IMR-90 (cell line): ENCODE measurements around the gene ERC2. TPM values are rescaled to one million over a fixed set of nuclear protein-coding genes. Genes with fewer than 3 reads are reported as not detected.
"Not testable (repeated sequence)": the region's sequence is repeated elsewhere in the genome, so short reads cannot be mapped to it uniquely, and the experiment has no call there.

Experiments
- ATAC-seq: fragments of 200-7000 bp; cut with Tn5 transposase; 2 replicates; pipeline ENCODE4 v1.9.1; 2020; ENCODE audit warnings: low read depth, mild to moderate bottlenecking, moderate library complexity
- BruUV-seq: library from RNA; stranded (reverse); fragments of 400-500 nt; replicated peaks from 2 replicates; lab custom pipeline; 2021; lab: Mats Ljungman, UMichigan
- CTCF ChIA-PET: fragments of 300-600 bp; formaldehyde crosslinking; extraction: SDS; loops from one replicate; lab custom pipeline; 2021; ENCODE audit warnings: antibody characterized with exemption; lab: Yijun Ruan, JAX
- POLR2A ChIA-PET: fragments of 300-600 bp; sonication (Branson Sonifier 250); formaldehyde crosslinking; loops from one replicate; lab custom pipeline; 2022; ENCODE audit warnings: antibody characterized with exemption; ENCODE audit not compliant: unreplicated experiment; lab: Charles Lee
- DNase-seq: peaks from one replicate; pipeline ENCODE4 v3.0.0; 2013
- H2AFZ ChIP-seq: replicated peaks from 2 replicates; pipeline ENCODE3; 2013; ENCODE audit warnings: low read length, mild to moderate bottlenecking; ENCODE audit not compliant: poor library complexity
- H2AK5ac ChIP-seq: 2 replicates; pipeline ENCODE4 v1.6.1; 2013; ENCODE audit warnings: low read depth, low read length, inconsistent platforms
- H2AK9ac ChIP-seq: replicated peaks from 2 replicates; pipeline ENCODE3; 2013; ENCODE audit warnings: mild to moderate bottlenecking, low read depth, low read length, moderate library complexity; ENCODE audit not compliant: poor library complexity
- H2BK120ac ChIP-seq: 2 replicates; pipeline ENCODE4 v1.6.1; 2013; ENCODE audit warnings: low read depth, low read length, inconsistent platforms
- H2BK15ac ChIP-seq: 3 replicates; pipeline ENCODE4 v1.6.1; 2013; ENCODE audit warnings: low read depth, low read length, inconsistent platforms
- H2BK20ac ChIP-seq: 2 replicates; pipeline ENCODE4 v1.6.1; 2013; ENCODE audit warnings: low read depth, mild to moderate bottlenecking, inconsistent platforms, low read length, moderate library complexity
- H2BK5ac ChIP-seq: 2 replicates; pipeline ENCODE4 v1.6.1; 2013; ENCODE audit warnings: mild to moderate bottlenecking, low read depth, low read length, inconsistent platforms; ENCODE audit not compliant: poor library complexity, severe bottlenecking
- H3K14ac ChIP-seq: replicated peaks from 2 replicates; pipeline ENCODE4 v1.6.1; 2013; ENCODE audit warnings: low read depth, low read length, inconsistent platforms
- H3K18ac ChIP-seq: 2 replicates; pipeline ENCODE4 v1.6.1; 2013; ENCODE audit warnings: low read depth, low read length, control low read depth
- H3K23ac ChIP-seq: 2 replicates; pipeline ENCODE4 v1.6.1; 2013; ENCODE audit warnings: low read depth, low read length, inconsistent platforms
- H3K27ac ChIP-seq: 2 replicates; pipeline ENCODE4 v1.5.1; 2013; ENCODE audit warnings: mild to moderate bottlenecking, control low read depth, low read length; ENCODE audit not compliant: insufficient read depth
- H3K27me3 ChIP-seq: 2 replicates; pipeline ENCODE4 v1.6.1; 2013; ENCODE audit warnings: low read length; ENCODE audit not compliant: control insufficient read depth, insufficient read depth
- H3K36me3 ChIP-seq: 2 replicates; pipeline ENCODE4 v1.6.1; 2013; ENCODE audit warnings: low read length, mixed read lengths; ENCODE audit not compliant: control insufficient read depth, insufficient read depth
- H3K4ac ChIP-seq: 2 replicates; pipeline ENCODE4 v1.6.1; 2013; ENCODE audit warnings: low read depth, low read length, inconsistent platforms
- H3K4me1 ChIP-seq: 2 replicates; pipeline ENCODE4 v1.6.1; 2013; ENCODE audit warnings: low read length, mixed read lengths; ENCODE audit not compliant: control insufficient read depth, insufficient read depth
- H3K4me2 ChIP-seq: 2 replicates; pipeline ENCODE4 v1.6.1; 2013; ENCODE audit warnings: low read depth, mild to moderate bottlenecking, control low read depth, low read length, moderate library complexity
- H3K4me3 ChIP-seq: 2 replicates; pipeline ENCODE4 v1.5.1; 2013; ENCODE audit warnings: low read depth, mild to moderate bottlenecking, control low read depth, low read length, moderate library complexity; ENCODE audit not compliant: insufficient read depth
- H3K56ac ChIP-seq: 2 replicates; pipeline ENCODE4 v1.6.1; 2013; ENCODE audit warnings: low read length, inconsistent platforms; ENCODE audit not compliant: insufficient read depth; ENCODE audit errors: extremely low read depth
- H3K79me1 ChIP-seq, 2 experiments: 2 replicates each; pipeline ENCODE4 v1.6.1; 2013; ENCODE audit warnings: low read length in 2 of 2, inconsistent platforms in 1 of 2, low read depth in 1 of 2
- H3K9ac ChIP-seq: 2 replicates; pipeline ENCODE4 v1.6.1; 2013; ENCODE audit warnings: low read depth, low read length, control low read depth
- H3K9me1 ChIP-seq: 2 replicates; pipeline ENCODE4 v1.6.1; 2013; ENCODE audit warnings: low read length, inconsistent platforms; ENCODE audit not compliant: insufficient read depth
- H3K9me3 ChIP-seq: 2 replicates; pipeline ENCODE4 v1.6.1; 2013; ENCODE audit warnings: low read length; ENCODE audit not compliant: control insufficient read depth, insufficient read depth
- H4K20me1 ChIP-seq: 2 replicates; pipeline ENCODE4 v1.6.1; 2013; ENCODE audit warnings: low read length, inconsistent platforms; ENCODE audit not compliant: insufficient read depth
- H4K5ac ChIP-seq: 2 replicates; pipeline ENCODE4 v1.6.1; 2013; ENCODE audit warnings: mild to moderate bottlenecking, low read depth, low read length, control low read depth
- H4K8ac ChIP-seq, 2 experiments: 2 replicates each; pipeline ENCODE4 v1.6.1; 2013; ENCODE audit warnings: low read depth in 2 of 2, low read length in 2 of 2, control low read depth in 1 of 2, inconsistent platforms in 1 of 2
- H4K91ac ChIP-seq: 2 replicates; pipeline ENCODE4 v1.6.1; 2013; ENCODE audit warnings: low read depth, low read length, inconsistent platforms; ENCODE audit not compliant: insufficient read depth
- FOS ChIP-seq: fragments of 150-350 bp; IDR thresholded peaks from 2 replicates; pipeline ENCODE4 v1.6.1; 2016; ENCODE audit warnings: low read depth, low read length
- MAFK ChIP-seq: IDR thresholded peaks from 2 replicates; pipeline ENCODE4 v1.6.1; 2012; ENCODE audit warnings: low read depth, low read length, improper control_type of control experiment
- MXI1 ChIP-seq: IDR thresholded peaks from 2 replicates; pipeline ENCODE4 v1.6.1; 2012; ENCODE audit warnings: low read depth, mild to moderate bottlenecking, low read length, moderate library complexity, borderline replicate concordance
- RAD21 ChIP-seq: IDR thresholded peaks from 2 replicates; pipeline ENCODE4 v1.6.1; 2012; ENCODE audit warnings: low read length, improper control_type of control experiment
- RCOR1 ChIP-seq: IDR thresholded peaks from 2 replicates; pipeline ENCODE4 v1.6.1; 2012; ENCODE audit warnings: mild to moderate bottlenecking, low read length, improper control_type of control experiment; ENCODE audit not compliant: insufficient replicate concordance
- WGBS, 2 experiments: methylation state at CpG; one replicate each; pipeline versions ENCODE4 v1.1.5 to v1.1.7; 2013; ENCODE audit warnings: missing lambda C conversion rate in 2 of 2; ENCODE audit not compliant: insufficient read length in 1 of 2; ENCODE audit errors: extremely low coverage in 2 of 2; 5-methylcytosine and 5-hydroxymethylcytosine counted together
- dilution Hi-C: fragments of 300-500 bp; cut with HindIII; formaldehyde crosslinking; loops from one replicate; pipeline ENCODE4 v1.14.3; 2018; ENCODE audit warnings: low sequenced_read_pairs; ENCODE audit not compliant: unreplicated experiment
- in situ Hi-C: fragments of 300-500 bp; cut with MboI; formaldehyde crosslinking; loops from 3 replicates; pipeline ENCODE4 v1.14.3; 2019; ENCODE audit warnings: low sequenced_read_pairs, inconsistent platforms, mixed read lengths
- intact Hi-C: fragments of 100-400 bp; cut with micrococcal nuclease; formaldehyde crosslinking; loops from 2 replicates; pipeline ENCODE4 v1.10.0; 2022
- polyA plus RNA-seq, 3 experiments: library from polyadenylated mRNA; depleted of rRNA; stranded (reverse); fragments of >200 nt; gene quantifications; 2 replicates each; pipeline ENCODE4 v1.2.3, GENCODE V29; 2012; ENCODE audit warnings: low replicate concordance in 1 of 3
- total RNA-seq: library from RNA; depleted of rRNA; stranded (reverse); fragments of >200 nt; gene quantifications from 2 replicates; pipeline ENCODE4 v1.2.3, GENCODE V29; 2012
- TF ChIP-seq, protein P1 (sequence below): conservative IDR thresholded peaks from 2 replicates; pipeline ENCODE4 v1.5.1; 2012; ENCODE audit warnings: mild to moderate bottlenecking, low read depth, low read length, improper control_type of control experiment

Gene ERC2
- total and polyA plus RNA-seq, 2 of the 4 experiments (the other 2 are of a cell fraction) = 0.17 to 0.18 TPM

DNA sequence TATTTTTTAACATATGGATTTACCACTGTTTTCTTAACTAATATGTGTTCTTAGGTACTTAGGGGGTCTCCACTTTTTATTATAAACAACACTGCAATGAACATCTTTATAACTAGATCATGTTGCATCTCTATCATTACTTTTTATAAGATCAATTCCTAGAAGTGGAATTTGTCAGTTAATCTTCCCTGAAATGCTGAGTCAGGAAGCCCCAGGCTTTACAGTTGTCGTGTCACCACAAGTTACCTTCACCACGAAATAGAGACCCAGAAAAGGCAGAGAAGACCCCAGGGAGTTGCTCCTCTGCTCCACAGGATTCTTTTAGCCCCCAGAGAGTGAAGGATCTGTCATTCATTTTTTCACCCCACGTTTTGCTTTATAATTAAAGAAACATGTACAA lies 34.5 kb upstream of the ERC2 start:
- no peak overlapping the region for H2BK5ac ChIP-seq
- no peaks in the 10 kb centered on the region for H3K9me3 ChIP-seq
- WGBS, 2 experiments = no CpG with 5 or more reads among the region's 3 CpGs
- no peak for DNase-seq
- no peak overlapping the region for H3K14ac ChIP-seq
- H3K4ac ChIP-seq = no peak overlapping the region
- no peak overlapping the region for H3K4me2 ChIP-seq
- no peaks in the 10 kb centered on the region for H3K79me1 ChIP-seq
- no peak overlapping the region for H3K27ac ChIP-seq
- H4K8ac ChIP-seq = no peak overlapping the region
- H4K20me1 ChIP-seq = no peaks in the 10 kb centered on the region
- no peaks in the 10 kb centered on the region for H3K27me3 ChIP-seq
- no peak overlapping the region for H2BK15ac ChIP-seq
- dilution Hi-C loops (no loop called here), in situ Hi-C loops (no loop called here), intact Hi-C loops (no loop called here)
- no peaks in the 10 kb centered on the region for H3K9me1 ChIP-seq
- H3K18ac ChIP-seq = no peak overlapping the region
- no peak overlapping the region for H2BK20ac ChIP-seq
- no peak overlapping the region for H3K4me3 ChIP-seq
- H4K5ac ChIP-seq = no peak overlapping the region
- no TSS peak for BruUV-seq
- H2AK5ac ChIP-seq = no peak overlapping the region
- H2AK9ac ChIP-seq = no peak overlapping the region
- ChIA-PET CTCF (no interaction called here), POLR2A (no interaction called here)
- H2BK120ac ChIP-seq = no peak overlapping the region
- no peak overlapping the region for H4K91ac ChIP-seq
- no peak overlapping the region for H2AFZ ChIP-seq
- H3K9ac ChIP-seq = no peak overlapping the region
- H3K4me1 ChIP-seq = no peaks in the 10 kb centered on the region
- no peak for ATAC-seq
- H3K56ac ChIP-seq = no peak overlapping the region
- no peak overlapping the region for H3K23ac ChIP-seq
- peak; percentile 63 for TF ChIP-seq MAFK
- TF ChIP-seq, protein P1, sequence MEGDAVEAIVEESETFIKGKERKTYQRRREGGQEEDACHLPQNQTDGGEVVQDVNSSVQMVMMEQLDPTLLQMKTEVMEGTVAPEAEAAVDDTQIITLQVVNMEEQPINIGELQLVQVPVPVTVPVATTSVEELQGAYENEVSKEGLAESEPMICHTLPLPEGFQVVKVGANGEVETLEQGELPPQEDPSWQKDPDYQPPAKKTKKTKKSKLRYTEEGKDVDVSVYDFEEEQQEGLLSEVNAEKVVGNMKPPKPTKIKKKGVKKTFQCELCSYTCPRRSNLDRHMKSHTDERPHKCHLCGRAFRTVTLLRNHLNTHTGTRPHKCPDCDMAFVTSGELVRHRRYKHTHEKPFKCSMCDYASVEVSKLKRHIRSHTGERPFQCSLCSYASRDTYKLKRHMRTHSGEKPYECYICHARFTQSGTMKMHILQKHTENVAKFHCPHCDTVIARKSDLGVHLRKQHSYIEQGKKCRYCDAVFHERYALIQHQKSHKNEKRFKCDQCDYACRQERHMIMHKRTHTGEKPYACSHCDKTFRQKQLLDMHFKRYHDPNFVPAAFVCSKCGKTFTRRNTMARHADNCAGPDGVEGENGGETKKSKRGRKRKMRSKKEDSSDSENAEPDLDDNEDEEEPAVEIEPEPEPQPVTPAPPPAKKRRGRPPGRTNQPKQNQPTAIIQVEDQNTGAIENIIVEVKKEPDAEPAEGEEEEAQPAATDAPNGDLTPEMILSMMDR = no peak
- no peak for TF ChIP-seq MXI1
- TF ChIP-seq RAD21 = no peak
- TF ChIP-seq FOS = no peak
- no peak for TF ChIP-seq RCOR1
- no peaks in the 10 kb centered on the region for H3K36me3 ChIP-seq

DNA sequence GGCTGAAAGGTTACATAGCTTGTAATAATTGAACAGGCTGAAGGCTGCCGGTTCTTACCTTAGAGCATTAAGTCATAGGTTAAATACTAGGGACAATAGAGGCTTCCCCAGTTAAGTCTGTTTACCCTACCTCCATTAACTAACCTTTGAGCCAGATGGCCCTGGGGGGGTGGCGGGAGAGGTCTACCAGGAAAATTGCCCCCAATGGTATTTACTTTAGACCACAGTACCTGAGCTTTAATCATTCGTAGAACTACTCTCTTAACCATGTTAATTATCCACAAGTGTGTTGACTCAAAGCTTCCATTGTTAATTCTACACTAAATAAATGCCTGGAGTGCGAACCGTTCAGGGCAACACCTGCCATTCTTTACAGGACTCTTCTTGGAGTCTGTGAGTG lies 28.1 kb upstream of the ERC2 start:
- H3K36me3 ChIP-seq, H3K4ac ChIP-seq, H3K4me1 ChIP-seq, DNase-seq, H3K9me3 ChIP-seq, POLR2A ChIA-PET, H4K20me1 ChIP-seq, ATAC-seq, H2AK9ac ChIP-seq, H3K23ac ChIP-seq, H4K5ac ChIP-seq, BruUV-seq, intact Hi-C loops, dilution Hi-C loops, H3K4me2 ChIP-seq, H3K9me1 ChIP-seq, CTCF ChIA-PET, H3K27ac ChIP-seq, H2BK15ac ChIP-seq, H2AFZ ChIP-seq, H3K14ac ChIP-seq, H3K9ac ChIP-seq, H2BK20ac ChIP-seq, H3K56ac ChIP-seq, H2BK5ac ChIP-seq, H3K18ac ChIP-seq, H3K4me3 ChIP-seq, H4K91ac ChIP-seq, H3K79me1 ChIP-seq, H2AK5ac ChIP-seq, H2BK120ac ChIP-seq, in situ Hi-C loops, H3K27me3 ChIP-seq, H4K8ac ChIP-seq: not testable (repeated sequence)
- 17% methylated on average over 1 of the region's 5 CpGs; no CpG with 5 or more reads in 1 of the 2 experiments for WGBS, 2 experiments
